ENCODE results near the gene TMCC2. TPM values are rescaled to one million over a fixed set of nuclear protein-coding genes. Genes with fewer than 3 reads are reported as not detected.
A peak's percentile ranks its signal among the peaks of the same experiment; 100 is the strongest.
"Not testable (repeated sequence)": the region's sequence is repeated elsewhere in the genome, so short reads cannot be mapped to it uniquely, and the experiment has no call there.

The TMCC2 gene, protein sequence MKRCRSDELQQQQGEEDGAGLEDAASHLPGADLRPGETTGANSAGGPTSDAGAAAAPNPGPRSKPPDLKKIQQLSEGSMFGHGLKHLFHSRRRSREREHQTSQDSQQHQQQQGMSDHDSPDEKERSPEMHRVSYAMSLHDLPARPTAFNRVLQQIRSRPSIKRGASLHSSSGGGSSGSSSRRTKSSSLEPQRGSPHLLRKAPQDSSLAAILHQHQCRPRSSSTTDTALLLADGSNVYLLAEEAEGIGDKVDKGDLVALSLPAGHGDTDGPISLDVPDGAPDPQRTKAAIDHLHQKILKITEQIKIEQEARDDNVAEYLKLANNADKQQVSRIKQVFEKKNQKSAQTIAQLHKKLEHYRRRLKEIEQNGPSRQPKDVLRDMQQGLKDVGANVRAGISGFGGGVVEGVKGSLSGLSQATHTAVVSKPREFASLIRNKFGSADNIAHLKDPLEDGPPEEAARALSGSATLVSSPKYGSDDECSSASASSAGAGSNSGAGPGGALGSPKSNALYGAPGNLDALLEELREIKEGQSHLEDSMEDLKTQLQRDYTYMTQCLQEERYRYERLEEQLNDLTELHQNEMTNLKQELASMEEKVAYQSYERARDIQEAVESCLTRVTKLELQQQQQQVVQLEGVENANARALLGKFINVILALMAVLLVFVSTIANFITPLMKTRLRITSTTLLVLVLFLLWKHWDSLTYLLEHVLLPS
- total RNA-seq = 1 to 10 TPM in 2 of 4 donors, under 1 TPM in 1, not detected in 1; 0.80 to 1.2 (median 1.1) TPM

GRCh38 chr1:205227584-205228013, at the start of gene TMCC2:
Gene TMCC2 (plus strand): TSS chr1:205227946. CDS start chr1:205228565, 619 bp downstream.
- WGBS, 2 donors (ENCODE audit: low coverage in 1 of 2) = 0% methylated on average over 29 of the region's 44 CpGs; no CpG with 5 or more reads in 1 of the 2 donors
- Histone ChIP-seq H3K9me3 (no peaks in the 10 kb centered on the region), H3K27ac (peak within 1 kb of the TSS in 2 of 4 donors; percentile 26 to 62), H3K27me3 (peaks cover 31% of the 10 kb centered on the region), H3K4me3 (peak within 1 kb of the TSS; percentile 30 to 64 (median 49)), H3K4me1 (peaks cover 10 to 32% (median 24%) of the 10 kb centered on the region in 4 donors), H3K36me3 (no peaks in the 10 kb centered on the region)
- peak; percentile 87 for DNase-seq
- intact Hi-C loops (cut with DNase I; ENCODE audit: low total_unique reads) (no loop called here), in situ Hi-C loops (cut with MboI; ENCODE audit: low pct_ligation_motif_present in 1 of 4, low pct_unique_long_range_greater_than_20kb in 1 of 4, low sequenced_read_pairs in 3 of 4) (no loop called here)
- TF ChIP-seq POLR2A (IDR thresholded peaks at IDR 0.05) = no peak
- TF ChIP-seq, protein P1, sequence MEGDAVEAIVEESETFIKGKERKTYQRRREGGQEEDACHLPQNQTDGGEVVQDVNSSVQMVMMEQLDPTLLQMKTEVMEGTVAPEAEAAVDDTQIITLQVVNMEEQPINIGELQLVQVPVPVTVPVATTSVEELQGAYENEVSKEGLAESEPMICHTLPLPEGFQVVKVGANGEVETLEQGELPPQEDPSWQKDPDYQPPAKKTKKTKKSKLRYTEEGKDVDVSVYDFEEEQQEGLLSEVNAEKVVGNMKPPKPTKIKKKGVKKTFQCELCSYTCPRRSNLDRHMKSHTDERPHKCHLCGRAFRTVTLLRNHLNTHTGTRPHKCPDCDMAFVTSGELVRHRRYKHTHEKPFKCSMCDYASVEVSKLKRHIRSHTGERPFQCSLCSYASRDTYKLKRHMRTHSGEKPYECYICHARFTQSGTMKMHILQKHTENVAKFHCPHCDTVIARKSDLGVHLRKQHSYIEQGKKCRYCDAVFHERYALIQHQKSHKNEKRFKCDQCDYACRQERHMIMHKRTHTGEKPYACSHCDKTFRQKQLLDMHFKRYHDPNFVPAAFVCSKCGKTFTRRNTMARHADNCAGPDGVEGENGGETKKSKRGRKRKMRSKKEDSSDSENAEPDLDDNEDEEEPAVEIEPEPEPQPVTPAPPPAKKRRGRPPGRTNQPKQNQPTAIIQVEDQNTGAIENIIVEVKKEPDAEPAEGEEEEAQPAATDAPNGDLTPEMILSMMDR (IDR thresholded peaks at IDR 0.05) = no peak
- peak in 2 of 3 donors; percentile 17 to 28 for TF ChIP-seq POLR2AphosphoS5 (IDR thresholded peaks at IDR 0.05)
- no peak for TF ChIP-seq EP300 (IDR thresholded peaks at IDR 0.05; ENCODE audit: low read depth)

- no peaks in the 10 kb centered on the region for H3K9me3 ChIP-seq
- in situ Hi-C loops (cut with MboI; ENCODE audit: low pct_ligation_motif_present in 1 of 4, low pct_unique_long_range_greater_than_20kb in 1 of 4, low sequenced_read_pairs in 3 of 4) (no loop called here), intact Hi-C loops (cut with DNase I; ENCODE audit: low total_unique reads) (no loop called here)
- no peak for DNase-seq
- TF ChIP-seq EP300 (IDR thresholded peaks at IDR 0.05; ENCODE audit: low read depth) = no peak
- TF ChIP-seq POLR2AphosphoS5 (IDR thresholded peaks at IDR 0.05) = no peak
- TF ChIP-seq, protein P1 (IDR thresholded peaks at IDR 0.05) = no peak
- no peak for TF ChIP-seq POLR2A (IDR thresholded peaks at IDR 0.05)
- no peaks in the 10 kb centered on the region for H3K36me3 ChIP-seq
- no peaks in the 10 kb centered on the region for H3K27me3 ChIP-seq
- H3K4me3 ChIP-seq = no peak overlapping the region
- WGBS, 2 donors (ENCODE audit: low coverage in 1 of 2) = 72 to 85% methylated on average over 2 of the region's 2 CpGs
- peak overlapping the region in 1 of 4 donors; percentile 35 for H3K27ac ChIP-seq
- H3K4me1 ChIP-seq = peaks cover 4 to 26% (median 10%) of the 10 kb centered on the region in 4 donors
Observed at GRCh38 chr1:205179842-205180241, 47.9 kb upstream of the TMCC2 start.

GRCh38 chr1:205180331-205180730, 47.4 kb upstream of the TMCC2 start:
- Histone ChIP-seq H3K27ac (peak overlapping the region in 1 of 4 donors; percentile 35), H3K4me1 (peaks cover 4 to 22% (median 6%) of the 10 kb centered on the region in 4 donors)
- H3K4me3 ChIP-seq; in situ Hi-C loops (cut with MboI; ENCODE audit: low pct_ligation_motif_present in 1 of 4, low pct_unique_long_range_greater_than_20kb in 1 of 4, low sequenced_read_pairs in 3 of 4); DNase-seq; H3K9me3 ChIP-seq; H3K36me3 ChIP-seq; intact Hi-C loops (cut with DNase I; ENCODE audit: low total_unique reads); H3K27me3 ChIP-seq: not testable (repeated sequence)
- WGBS, 2 donors (ENCODE audit: low coverage in 1 of 2) = 85 to 86% methylated on average over 6 to 7 of the region's 7 CpGs

- TF ChIP-seq POLR2AphosphoS5 (IDR thresholded peaks at IDR 0.05) (no peak), POLR2A (IDR thresholded peaks at IDR 0.05) (no peak), EP300 (IDR thresholded peaks at IDR 0.05; ENCODE audit: low read depth) (no peak)
- TF ChIP-seq, protein P1 (IDR thresholded peaks at IDR 0.05) = no peak
- WGBS, 2 donors (ENCODE audit: low coverage in 1 of 2) = 90 to 92% methylated on average over 2 of the region's 2 CpGs
- no peak for DNase-seq
- peaks cover 0 to 15% (median 2%) of the 10 kb centered on the region in 4 donors for H3K4me1 ChIP-seq
- H3K4me3 ChIP-seq = no peak overlapping the region
- H3K27me3 ChIP-seq = no peaks in the 10 kb centered on the region
- intact Hi-C loops (cut with DNase I; ENCODE audit: low total_unique reads) (no loop called here), in situ Hi-C loops (cut with MboI; ENCODE audit: low pct_ligation_motif_present in 1 of 4, low pct_unique_long_range_greater_than_20kb in 1 of 4, low sequenced_read_pairs in 3 of 4) (no loop called here)
- H3K36me3 ChIP-seq = no peaks in the 10 kb centered on the region
- H3K27ac ChIP-seq = peak overlapping the region in 1 of 4 donors; percentile 13
- no peaks in the 10 kb centered on the region for H3K9me3 ChIP-seq
Observed at GRCh38 chr1:205182930-205183329, 44.8 kb upstream of the TMCC2 start.

All from transverse colon (tissue), 4 donors.